A673 (cell line): ENCODE data around the gene PUM1. TPM values are rescaled to one million over a fixed set of nuclear protein-coding genes. Genes with fewer than 3 reads are reported as not detected.
"Not testable (repeated sequence)": the region's sequence is repeated elsewhere in the genome, so short reads cannot be mapped to it uniquely, and the experiment has no call there.

Experiments used
- BruUV-seq: library from RNA; stranded (reverse); fragments of 400-500 nt; replicated peaks from 2 replicates; lab custom pipeline; 2021; lab: Mats Ljungman, UMichigan
- CTCF ChIA-PET: fragments of 300-600 bp; sonication (Branson Sonifier 250); formaldehyde crosslinking; loops from one replicate; lab custom pipeline; 2022; ENCODE audit warnings: antibody characterized with exemption; lab: Charles Lee
- POLR2A ChIA-PET: fragments of 300-600 bp; sonication (Branson Sonifier 250); formaldehyde crosslinking; loops from one replicate; lab custom pipeline; 2022; ENCODE audit warnings: antibody characterized with exemption; ENCODE audit not compliant: low non-redundant PET; lab: Charles Lee
- DNase-seq: peaks from one replicate; pipeline ENCODE4 v3.0.0-alpha.2; 2015; ENCODE audit warnings: low spot score
- H3K27ac ChIP-seq: fragments of 200-600 bp; sonication (generic); 2 replicates; pipeline ENCODE4 v1.5.1; 2016; ENCODE audit warnings: mixed run types, low read depth, mild to moderate bottlenecking, mixed read lengths, antibody characterized with exemption, low read length; ENCODE audit not compliant: poor library complexity, severe bottlenecking
- H3K27me3 ChIP-seq: fragments of 200-600 bp; sonication (generic); replicated peaks from 2 replicates; pipeline ENCODE4 v1.6.1; 2017; ENCODE audit warnings: mixed run types, low read depth, mild to moderate bottlenecking, mixed read lengths, antibody characterized with exemption, low read length; ENCODE audit not compliant: insufficient read depth, poor library complexity
- H3K36me3 ChIP-seq: fragments of 200-600 bp; sonication (generic); 2 replicates; pipeline ENCODE4 v1.6.1; 2016; ENCODE audit warnings: mixed run types, mild to moderate bottlenecking, mixed read lengths, antibody characterized with exemption, low read length; ENCODE audit not compliant: insufficient read depth, poor library complexity, severe bottlenecking
- H3K4me1 ChIP-seq: fragments of 200-600 bp; sonication (generic); 2 replicates; pipeline ENCODE4 v1.6.1; 2017; ENCODE audit warnings: mixed run types, mild to moderate bottlenecking, mixed read lengths, antibody characterized with exemption, low read length; ENCODE audit not compliant: insufficient read depth, poor library complexity, severe bottlenecking
- H3K4me3 ChIP-seq: fragments of 200-600 bp; sonication (generic); 2 replicates; pipeline ENCODE4 v1.5.1; 2016; ENCODE audit warnings: low read depth, mixed run types, mild to moderate bottlenecking, mixed read lengths, low read length; ENCODE audit not compliant: poor library complexity, severe bottlenecking
- H3K9me3 ChIP-seq: fragments of 200-600 bp; sonication (generic); 2 replicates; pipeline ENCODE4 v1.6.1; 2016; ENCODE audit warnings: mixed run types, low read depth, mild to moderate bottlenecking, mixed read lengths, antibody characterized with exemption, low read length; ENCODE audit not compliant: poor library complexity, severe bottlenecking
- EZH2 ChIP-seq: fragments of 200-600 bp; sonication (generic); IDR thresholded peaks from 2 replicates; pipeline ENCODE4 v1.6.1; 2017; ENCODE audit warnings: borderline replicate concordance, low read depth, mild to moderate bottlenecking, mixed read lengths, antibody characterized with exemption, low read length; ENCODE audit not compliant: poor library complexity, severe bottlenecking
- intact Hi-C: fragments of 100-400 bp; cut with micrococcal nuclease; formaldehyde crosslinking; loops from one replicate; pipeline ENCODE4 v1.10.0; 2022; ENCODE audit not compliant: unreplicated experiment
- total RNA-seq: library from RNA; stranded (reverse); gene quantifications from 2 replicates; pipeline ENCODE4 v1.2.3, GENCODE V29; 2021
- TF ChIP-seq, protein P1 (sequence below): fragments of 300-800, 200-600 bp; sonication (generic); conservative IDR thresholded peaks from 2 replicates; pipeline ENCODE4 v1.5.1; 2017; ENCODE audit warnings: low read depth, mild to moderate bottlenecking, antibody characterized with exemption, low read length, moderate library complexity, mixed read lengths

Gene PUM1
- total RNA-seq, 1 experiment from 2014 or later = 138 TPM

DNA sequence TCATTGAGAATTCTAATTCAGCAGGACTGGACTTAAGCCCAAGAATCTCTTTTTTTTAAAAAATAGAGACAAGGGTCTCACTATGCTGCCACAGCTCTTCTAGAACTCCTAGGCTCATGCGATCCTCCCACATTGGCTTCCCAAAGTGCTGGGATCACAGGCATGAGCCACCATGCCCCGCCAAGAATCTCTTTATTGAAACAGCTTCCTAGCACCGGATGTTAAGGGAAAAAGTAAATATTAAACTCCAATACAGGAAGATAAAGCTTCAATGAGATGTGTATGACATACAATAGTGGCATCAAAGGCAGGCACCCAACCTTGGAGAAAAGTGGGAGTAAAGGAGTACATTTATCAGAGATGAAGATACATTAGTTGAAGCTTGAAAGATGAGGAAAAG lies 25.5 kb downstream of the PUM1 start:
- Histone ChIP-seq H3K4me1 (peaks cover 4% of the 10 kb centered on the region), H3K36me3 (peaks cover 25% of the 10 kb centered on the region), H3K27ac (no peak overlapping the region), H3K4me3 (no peak overlapping the region), H3K27me3 (no peaks in the 10 kb centered on the region), H3K9me3 (no peaks in the 10 kb centered on the region)
- DNase-seq = no peak
- no TSS peak for BruUV-seq
- intact Hi-C loops = no loop called here
- CTCF ChIA-PET = no interaction called here
- TF ChIP-seq, protein P1, sequence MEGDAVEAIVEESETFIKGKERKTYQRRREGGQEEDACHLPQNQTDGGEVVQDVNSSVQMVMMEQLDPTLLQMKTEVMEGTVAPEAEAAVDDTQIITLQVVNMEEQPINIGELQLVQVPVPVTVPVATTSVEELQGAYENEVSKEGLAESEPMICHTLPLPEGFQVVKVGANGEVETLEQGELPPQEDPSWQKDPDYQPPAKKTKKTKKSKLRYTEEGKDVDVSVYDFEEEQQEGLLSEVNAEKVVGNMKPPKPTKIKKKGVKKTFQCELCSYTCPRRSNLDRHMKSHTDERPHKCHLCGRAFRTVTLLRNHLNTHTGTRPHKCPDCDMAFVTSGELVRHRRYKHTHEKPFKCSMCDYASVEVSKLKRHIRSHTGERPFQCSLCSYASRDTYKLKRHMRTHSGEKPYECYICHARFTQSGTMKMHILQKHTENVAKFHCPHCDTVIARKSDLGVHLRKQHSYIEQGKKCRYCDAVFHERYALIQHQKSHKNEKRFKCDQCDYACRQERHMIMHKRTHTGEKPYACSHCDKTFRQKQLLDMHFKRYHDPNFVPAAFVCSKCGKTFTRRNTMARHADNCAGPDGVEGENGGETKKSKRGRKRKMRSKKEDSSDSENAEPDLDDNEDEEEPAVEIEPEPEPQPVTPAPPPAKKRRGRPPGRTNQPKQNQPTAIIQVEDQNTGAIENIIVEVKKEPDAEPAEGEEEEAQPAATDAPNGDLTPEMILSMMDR = no peak
- TF ChIP-seq EZH2 = no peak
- POLR2A ChIA-PET = no interaction called here

DNA sequence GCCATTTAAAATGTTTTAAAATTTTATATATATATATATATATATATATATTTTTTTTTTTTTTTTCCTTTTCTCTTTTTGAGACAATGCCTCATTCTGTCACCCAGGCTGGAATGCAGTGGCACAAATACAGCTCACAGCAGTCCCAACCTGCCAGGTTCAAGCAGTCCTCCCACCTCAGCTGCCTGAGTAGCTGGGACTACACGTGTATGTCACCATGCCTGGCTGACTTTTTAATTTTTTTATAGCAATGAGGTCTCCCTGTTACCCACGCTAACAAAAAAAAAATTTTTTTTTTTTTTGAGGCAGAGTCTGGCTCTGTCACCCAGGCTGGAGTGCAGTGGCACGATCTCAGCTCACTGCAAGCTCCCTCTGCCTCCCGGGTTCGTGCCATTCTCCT lies 26.6 kb downstream of the PUM1 start:
- H3K4me3 ChIP-seq, H3K27me3 ChIP-seq, CTCF ChIA-PET, H3K9me3 ChIP-seq, H3K27ac ChIP-seq, intact Hi-C loops, POLR2A ChIA-PET, DNase-seq, BruUV-seq, H3K4me1 ChIP-seq: not testable (repeated sequence)
- peaks cover 25% of the 10 kb centered on the region for H3K36me3 ChIP-seq

DNA sequence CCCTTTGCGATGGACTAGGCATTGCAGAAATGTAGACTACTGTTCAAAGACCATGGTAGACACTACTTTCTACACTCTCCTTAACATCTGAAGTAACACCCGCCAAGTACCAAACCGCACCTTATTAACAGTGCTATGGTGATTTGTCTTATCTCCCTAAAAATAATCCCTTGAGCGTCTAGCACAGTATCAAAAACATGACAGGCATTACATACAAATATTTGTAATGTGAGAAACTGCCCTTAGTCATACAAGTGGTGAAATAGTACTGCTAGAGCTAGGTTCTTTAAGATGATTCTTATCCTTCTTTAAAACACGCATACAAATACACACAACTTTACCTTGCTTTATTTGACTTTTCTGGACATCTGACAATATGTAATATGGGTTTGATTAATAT lies 27.2 kb downstream of the PUM1 start:
- peaks cover 9% of the 10 kb centered on the region for H3K4me1 ChIP-seq
- H3K27me3 ChIP-seq = no peaks in the 10 kb centered on the region
- BruUV-seq = no TSS peak
- H3K27ac ChIP-seq = no peak overlapping the region
- H3K4me3 ChIP-seq = no peak overlapping the region
- peaks cover 22% of the 10 kb centered on the region for H3K36me3 ChIP-seq
- no peaks in the 10 kb centered on the region for H3K9me3 ChIP-seq
- intact Hi-C loops = no loop called here
- POLR2A ChIA-PET = no interaction called here
- TF ChIP-seq EZH2 = no peak
- TF ChIP-seq, protein P1 = no peak
- DNase-seq = no peak
- CTCF ChIA-PET = no interaction called here

DNA sequence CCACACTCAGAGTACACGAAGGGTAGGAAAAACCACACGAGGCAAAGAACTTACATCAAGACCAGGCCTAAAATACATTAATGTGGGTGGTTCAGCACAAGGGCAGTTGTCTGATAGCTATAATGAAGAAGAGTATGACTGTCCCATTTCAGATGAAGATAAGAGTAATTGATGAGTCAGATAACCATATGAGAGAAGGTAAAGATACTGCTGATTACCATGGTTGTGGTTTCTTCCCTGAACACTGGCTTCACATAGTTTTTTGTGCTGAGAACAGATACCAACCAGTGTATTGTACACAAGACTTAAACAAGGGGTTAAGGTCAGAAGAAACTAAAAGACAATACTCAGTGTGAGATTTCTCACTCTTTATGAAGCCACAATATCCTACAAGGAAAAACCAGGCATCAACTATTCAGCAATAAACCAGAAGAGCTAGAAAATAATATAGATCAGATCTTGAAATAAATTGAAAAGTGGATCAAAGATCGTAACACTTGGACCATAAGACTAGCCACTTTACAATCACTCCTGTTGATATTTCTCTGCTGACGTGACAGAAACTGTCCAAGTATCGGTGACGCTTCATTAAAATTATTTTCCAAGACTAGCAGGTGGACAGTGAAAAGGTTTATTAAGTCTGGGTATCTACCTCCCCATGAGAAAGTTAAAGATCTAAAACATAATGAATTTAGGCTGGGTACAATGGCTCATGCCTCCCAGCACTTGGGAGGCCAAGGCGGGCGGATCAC lies 28.6 kb downstream of the PUM1 start:
- no peaks in the 10 kb centered on the region for H3K27me3 ChIP-seq
- TF ChIP-seq, protein P1 = no peak
- no peak for TF ChIP-seq EZH2
- intact Hi-C loops = no loop called here
- H3K9me3 ChIP-seq = no peaks in the 10 kb centered on the region
- H3K4me1 ChIP-seq = peaks cover 9% of the 10 kb centered on the region
- H3K36me3 ChIP-seq = peaks cover 11% of the 10 kb centered on the region
- no TSS peak for BruUV-seq
- ChIA-PET CTCF (no interaction called here), POLR2A (no interaction called here)
- H3K27ac ChIP-seq = no peak overlapping the region
- no peak for DNase-seq
- no peak overlapping the region for H3K4me3 ChIP-seq
